ENCODE data around the gene STARD10. TPM values are rescaled to one million over a fixed set of nuclear protein-coding genes. Genes with fewer than 3 reads are reported as not detected.
A peak's percentile ranks its signal among the peaks of the same experiment; 100 is the strongest.

Gene STARD10
- total RNA-seq, 2 donors from 2014 or later = 32.2 to 33.3 TPM

DNA sequence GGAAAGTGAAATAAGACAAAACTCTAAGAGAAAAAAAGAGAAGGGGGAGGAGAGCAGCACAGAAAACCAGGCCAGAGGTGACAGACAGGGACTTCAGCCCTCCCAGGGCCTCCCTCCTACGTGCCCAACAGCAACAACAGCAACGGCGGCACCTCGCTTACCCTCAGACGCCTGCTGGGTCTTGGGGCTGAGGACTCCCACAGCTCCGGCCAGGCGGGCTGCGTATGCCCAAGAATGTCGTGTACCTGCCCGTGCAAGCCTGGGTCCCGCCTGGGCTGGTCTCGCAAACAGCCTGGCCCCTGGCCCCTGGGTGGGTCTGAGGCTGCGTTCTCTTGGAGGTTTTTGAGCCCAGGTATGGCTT is 72.2 kb downstream of the STARD10 start:
- no peaks in the 10 kb centered on the region for H3K27me3 Mint-ChIP-seq (ENCODE audit: insufficient read depth)
- peak overlapping the region; percentile 21 for H3K4me3 Mint-ChIP-seq
- peaks cover 28% of the 10 kb centered on the region for H3K4me1 Mint-ChIP-seq
- peak; percentile 73 for DNase-seq
- H3K36me3 Mint-ChIP-seq (ENCODE audit: low read depth) = peaks cover 25% of the 10 kb centered on the region
- peaks cover 20% of the 10 kb centered on the region for H3K36me3 ChIP-seq (ENCODE audit: control insufficient read depth, insufficient read depth, low read length)
- no peak overlapping the region for H3K9ac ChIP-seq (ENCODE audit: extremely low read depth, low read length, poor library complexity, severe bottlenecking)
- no peaks in the 10 kb centered on the region for H3K27me3 ChIP-seq (ENCODE audit: control insufficient read depth, insufficient read depth, low read length, poor library complexity, severe bottlenecking)
- no peak for TF ChIP-seq CTCF (conservative IDR thresholded peaks at IDR 0.05)
- H3K4me3 ChIP-seq (ENCODE audit: low read length) = no peak overlapping the region
- H3K27ac Mint-ChIP-seq = peak overlapping the region; percentile 84
- peaks cover 6% of the 10 kb centered on the region for H3K4me1 ChIP-seq (ENCODE audit: control insufficient read depth, insufficient read depth, low read length)
- H3K9me3 ChIP-seq (ENCODE audit: control insufficient read depth, low read length) = no peaks in the 10 kb centered on the region
- 79 to 86% methylated on average over 12 to 13 of the region's 13 CpGs for WGBS, 2 experiments (ENCODE audit: insufficient coverage in 1 of 2, insufficient read length in 1 of 2)
- peak overlapping the region; percentile 8 for H3K27ac ChIP-seq (ENCODE audit: low read depth, low read length)
- H3K9me3 Mint-ChIP-seq = no peaks in the 10 kb centered on the region

DNA sequence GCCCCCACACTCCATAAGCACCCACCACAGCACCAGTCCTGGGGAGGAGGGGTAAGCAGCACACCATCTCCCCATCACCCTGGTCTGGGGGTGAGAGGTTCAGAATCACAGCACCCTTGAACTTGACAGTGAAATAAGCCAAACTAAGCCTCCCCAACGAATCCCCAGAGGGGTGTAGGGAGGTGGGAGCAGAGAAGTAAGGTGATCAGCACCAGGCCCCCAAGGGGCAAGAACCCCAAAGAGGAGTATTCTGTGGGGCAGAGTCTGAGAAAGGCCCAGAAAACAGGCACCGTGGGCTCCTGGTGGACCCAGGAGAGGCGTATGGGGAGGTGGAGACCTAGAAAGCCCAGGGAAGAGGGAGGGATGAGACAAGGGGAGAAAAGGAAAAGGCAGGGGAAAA is 72.6 kb downstream of the STARD10 start:
- H3K9ac ChIP-seq (ENCODE audit: extremely low read depth, low read length, poor library complexity, severe bottlenecking) = no peak overlapping the region
- H3K27me3 Mint-ChIP-seq (ENCODE audit: insufficient read depth) = no peaks in the 10 kb centered on the region
- WGBS, 2 experiments (ENCODE audit: insufficient coverage in 1 of 2, insufficient read length in 1 of 2) = 91 to 93% methylated on average over 3 of the region's 3 CpGs
- no peak for TF ChIP-seq CTCF (conservative IDR thresholded peaks at IDR 0.05)
- H3K36me3 Mint-ChIP-seq (ENCODE audit: low read depth) = peaks cover 23% of the 10 kb centered on the region
- no peak overlapping the region for H3K4me3 ChIP-seq (ENCODE audit: low read length)
- H3K36me3 ChIP-seq (ENCODE audit: control insufficient read depth, insufficient read depth, low read length) = peaks cover 20% of the 10 kb centered on the region
- no peaks in the 10 kb centered on the region for H3K9me3 Mint-ChIP-seq
- H3K27ac ChIP-seq (ENCODE audit: low read depth, low read length) = no peak overlapping the region
- H3K4me1 ChIP-seq (ENCODE audit: control insufficient read depth, insufficient read depth, low read length) = peaks cover 6% of the 10 kb centered on the region
- H3K9me3 ChIP-seq (ENCODE audit: control insufficient read depth, low read length) = no peaks in the 10 kb centered on the region
- peak overlapping the region; percentile 84 for H3K27ac Mint-ChIP-seq
- H3K4me3 Mint-ChIP-seq = peak overlapping the region; percentile 21
- no peak for DNase-seq
- peaks cover 28% of the 10 kb centered on the region for H3K4me1 Mint-ChIP-seq
- no peaks in the 10 kb centered on the region for H3K27me3 ChIP-seq (ENCODE audit: control insufficient read depth, insufficient read depth, low read length, poor library complexity, severe bottlenecking)

DNA sequence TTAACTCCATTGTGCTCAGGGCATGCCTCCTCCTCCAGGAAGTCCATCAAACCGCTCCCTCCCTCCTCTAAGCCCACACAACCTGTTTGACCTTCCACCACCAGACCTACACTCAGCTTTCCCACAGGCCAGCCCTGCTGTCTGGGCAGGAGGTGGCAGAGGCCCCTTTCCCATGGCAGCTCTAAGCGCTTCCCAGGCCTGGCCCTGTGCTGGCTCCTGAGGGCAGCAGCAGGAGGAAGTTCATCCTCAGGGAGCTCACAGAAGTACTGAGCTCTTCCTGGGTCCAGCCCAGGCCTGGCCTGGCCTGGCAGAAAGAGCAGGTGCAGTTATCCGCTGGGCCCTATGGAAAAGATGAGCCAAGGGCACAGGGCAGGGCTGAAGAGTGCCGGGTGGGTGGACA is 73.1 kb downstream of the STARD10 start:
- Mint-ChIP-seq H3K27ac (peak overlapping the region; percentile 84), H3K4me3 (no peak overlapping the region), H3K4me1 (peaks cover 28% of the 10 kb centered on the region), H3K27me3 (ENCODE audit: insufficient read depth) (no peaks in the 10 kb centered on the region), H3K36me3 (ENCODE audit: low read depth) (peaks cover 21% of the 10 kb centered on the region), H3K9me3 (no peaks in the 10 kb centered on the region)
- 88 to 92% methylated on average over 4 of the region's 4 CpGs for WGBS, 2 experiments (ENCODE audit: insufficient coverage in 1 of 2, insufficient read length in 1 of 2)
- H3K9me3 ChIP-seq (ENCODE audit: control insufficient read depth, low read length) = no peaks in the 10 kb centered on the region
- H3K27me3 ChIP-seq (ENCODE audit: control insufficient read depth, insufficient read depth, low read length, poor library complexity, severe bottlenecking) = no peaks in the 10 kb centered on the region
- H3K36me3 ChIP-seq (ENCODE audit: control insufficient read depth, insufficient read depth, low read length) = peaks cover 20% of the 10 kb centered on the region
- no peak overlapping the region for H3K27ac ChIP-seq (ENCODE audit: low read depth, low read length)
- H3K9ac ChIP-seq (ENCODE audit: extremely low read depth, low read length, poor library complexity, severe bottlenecking) = no peak overlapping the region
- no peak overlapping the region for H3K4me3 ChIP-seq (ENCODE audit: low read length)
- peaks cover 6% of the 10 kb centered on the region for H3K4me1 ChIP-seq (ENCODE audit: control insufficient read depth, insufficient read depth, low read length)
- no peak for DNase-seq
- no peak for TF ChIP-seq CTCF (conservative IDR thresholded peaks at IDR 0.05)

Measured in endodermal cell (in vitro differentiated cells).